Hematopoietic multipotent progenitor cell treated with erythropoietin and hydrocortisone succinate and interleukin-3 and kit ligand, for 4 days (in vitro differentiated cells): ENCODE results near the gene CCDC107.
"Not testable (repeated sequence)": the region's sequence is repeated elsewhere in the genome, so short reads cannot be mapped to it uniquely, and the experiment has no call there.

Experiments
- DNase-seq: peaks from one replicate; pipeline ENCODE4 v3.0.0-alpha.2; 2015

CCDC107 gene

GRCh38 chr9:35638751-35639150 lies 19.3 kb upstream of the CCDC107 start:
- DNase-seq: not testable (repeated sequence)

GRCh38 chr9:35639225-35639624 lies 18.9 kb upstream of the CCDC107 start:
- DNase-seq: not testable (repeated sequence)

- no peak for DNase-seq
Observed at GRCh38 chr9:35639631-35640030, 18.5 kb upstream of the CCDC107 start.

GRCh38 chr9:35640431-35640830 lies 17.7 kb upstream of the CCDC107 start:
- DNase-seq: not testable (repeated sequence)

- peak; percentile 55 for DNase-seq
Observed at GRCh38 chr9:35641478-35641877, 16.6 kb upstream of the CCDC107 start.

GRCh38 chr9:35643046-35643445 lies 15.0 kb upstream of the CCDC107 start:
- no peak for DNase-seq

DNA sequence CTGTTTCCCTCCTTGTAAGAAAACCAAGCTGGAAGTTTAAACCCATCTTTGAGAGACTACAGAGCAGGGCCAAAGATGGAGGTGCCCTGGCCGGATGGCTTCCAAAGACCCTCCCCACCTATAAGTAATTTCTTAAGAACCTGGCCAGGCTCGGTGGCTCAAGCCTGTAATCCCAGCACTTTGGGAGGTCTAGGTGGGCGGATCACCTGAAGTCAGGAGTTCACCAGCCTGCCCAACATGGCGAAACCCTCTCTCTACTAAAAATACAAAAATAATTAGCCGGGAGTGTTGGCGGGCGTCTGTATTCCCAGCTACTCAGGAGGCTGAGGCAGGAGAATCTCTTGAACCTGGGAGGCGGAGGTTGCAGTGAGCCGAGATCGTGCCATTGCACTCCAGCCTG lies 12.4 kb upstream of the CCDC107 start:
- DNase-seq: not testable (repeated sequence)

GRCh38 chr9:35646153-35646532 lies 11.9 kb upstream of the CCDC107 start:
- peak; percentile 54 for DNase-seq

- DNase-seq: peak; percentile 96
Observed at GRCh38 chr9:35646533-35647265, 11.4 kb upstream of the CCDC107 start.

- DNase-seq: peak; percentile 58
Observed at GRCh38 chr9:35649431-35650340, 8.4 kb upstream of the CCDC107 start.

DNA sequence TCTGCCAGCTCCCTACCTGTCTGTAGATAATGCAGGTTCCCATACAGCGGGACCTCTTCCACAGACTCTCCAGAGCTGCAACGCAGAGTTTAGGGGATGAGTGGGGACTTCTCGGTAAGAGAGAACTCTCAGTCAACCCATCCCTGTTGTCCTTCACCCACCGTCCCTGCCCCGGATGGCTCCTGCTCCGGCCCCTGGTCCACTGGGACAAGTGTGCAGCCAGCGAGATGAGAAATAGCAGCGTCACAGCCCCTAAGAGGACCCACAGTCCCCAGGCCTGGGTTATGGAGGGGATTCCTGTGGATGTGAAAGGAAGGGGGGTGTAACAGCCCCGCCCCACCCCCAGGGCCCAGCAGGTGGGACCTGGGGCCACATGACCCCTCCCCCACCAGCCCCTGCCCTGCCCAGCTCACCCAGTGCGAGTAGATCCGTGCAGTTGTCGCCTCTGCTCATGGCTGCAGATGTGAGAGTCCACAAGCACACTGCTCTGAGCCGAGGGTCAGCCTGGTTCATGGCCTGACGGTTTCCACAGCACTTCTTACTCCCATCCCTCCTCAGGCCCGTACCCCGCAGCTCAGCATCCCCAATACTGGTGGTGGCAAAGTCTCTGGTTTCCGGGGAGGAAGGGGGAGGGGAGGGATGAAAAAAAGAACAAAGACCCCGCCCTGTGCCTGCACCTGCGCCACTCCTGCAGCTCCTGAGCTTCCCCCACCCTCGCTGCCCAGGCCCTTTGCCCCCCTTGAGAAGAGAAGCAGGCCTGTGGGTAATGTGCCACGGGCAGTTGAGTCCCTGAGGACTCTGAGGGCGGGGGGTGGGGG lies 7.5 kb upstream of the CCDC107 start, which contains the start of gene SIT1:
TSS of gene SIT1 (minus strand) at position 591 of the 818 bp plus-strand sequence. CDS start at position 513, 78 bp downstream.
- no peak for DNase-seq

DNA sequence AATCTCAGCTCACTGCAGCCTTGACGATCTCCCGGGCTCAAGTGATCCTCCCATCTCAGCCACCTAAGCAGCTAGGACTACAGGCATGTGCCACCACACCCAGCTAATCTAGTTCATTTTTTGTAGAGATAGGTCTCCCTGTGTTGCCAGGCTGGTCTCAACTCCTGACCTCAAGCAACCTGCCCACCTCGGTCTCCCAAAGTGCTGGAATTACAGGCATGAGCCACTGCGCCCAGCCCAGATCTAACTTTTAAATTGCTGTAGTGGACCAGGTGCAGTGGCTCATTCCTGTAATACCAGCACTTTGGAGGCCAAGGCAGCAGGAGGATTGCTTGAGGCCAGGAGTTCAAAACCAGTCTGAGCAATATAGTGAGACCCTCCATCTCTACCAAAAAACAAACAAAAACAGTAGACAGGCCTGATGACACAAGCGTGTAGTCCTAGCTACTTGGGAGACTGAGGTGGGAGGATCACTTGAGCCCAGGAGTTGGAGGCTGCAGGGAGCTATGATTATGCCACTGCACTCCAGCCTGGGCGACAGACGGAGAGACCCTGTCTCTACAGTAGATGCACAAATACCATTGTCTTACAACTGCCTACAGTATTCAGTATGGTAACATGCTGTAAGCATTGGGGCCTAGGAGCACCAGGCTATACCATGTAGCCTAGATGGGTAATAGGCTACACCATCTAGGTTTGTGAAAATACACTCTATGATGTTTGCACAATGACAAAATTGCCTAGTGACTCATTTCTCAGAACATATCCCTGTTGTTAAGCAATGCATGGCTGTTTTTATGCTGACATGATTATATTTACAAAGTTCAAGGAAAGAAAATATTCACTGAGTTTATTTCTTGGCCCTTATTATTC lies 5.9 kb upstream of the CCDC107 start:
- DNase-seq: peak; percentile 31

- no peak for DNase-seq
Observed at GRCh38 chr9:35652829-35653209, 5.3 kb upstream of the CCDC107 start.

- no peak for DNase-seq
Observed at GRCh38 chr9:35653611-35654010, 4.5 kb upstream of the CCDC107 start.

DNA sequence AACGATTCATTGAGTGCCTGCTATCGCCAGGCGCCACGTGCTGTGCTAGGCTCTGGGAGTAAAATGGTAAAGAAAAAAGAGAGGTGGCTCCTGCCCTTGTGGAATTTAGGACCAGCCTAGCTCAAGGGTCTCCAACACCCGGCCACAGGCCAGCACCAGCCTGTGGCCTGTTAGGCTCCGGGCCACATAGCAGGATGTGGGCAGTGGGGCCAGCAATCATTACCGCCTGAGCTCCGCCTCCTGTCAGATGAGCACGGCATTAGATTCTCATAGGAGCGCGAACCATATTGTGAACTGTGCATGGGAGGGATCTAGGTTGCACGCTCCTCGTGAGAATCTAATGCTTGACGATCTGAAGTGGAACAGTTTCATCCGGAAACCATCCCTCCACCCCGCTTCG lies 1.7 kb upstream of the CCDC107 start:
- peak; percentile 60 for DNase-seq

DNA sequence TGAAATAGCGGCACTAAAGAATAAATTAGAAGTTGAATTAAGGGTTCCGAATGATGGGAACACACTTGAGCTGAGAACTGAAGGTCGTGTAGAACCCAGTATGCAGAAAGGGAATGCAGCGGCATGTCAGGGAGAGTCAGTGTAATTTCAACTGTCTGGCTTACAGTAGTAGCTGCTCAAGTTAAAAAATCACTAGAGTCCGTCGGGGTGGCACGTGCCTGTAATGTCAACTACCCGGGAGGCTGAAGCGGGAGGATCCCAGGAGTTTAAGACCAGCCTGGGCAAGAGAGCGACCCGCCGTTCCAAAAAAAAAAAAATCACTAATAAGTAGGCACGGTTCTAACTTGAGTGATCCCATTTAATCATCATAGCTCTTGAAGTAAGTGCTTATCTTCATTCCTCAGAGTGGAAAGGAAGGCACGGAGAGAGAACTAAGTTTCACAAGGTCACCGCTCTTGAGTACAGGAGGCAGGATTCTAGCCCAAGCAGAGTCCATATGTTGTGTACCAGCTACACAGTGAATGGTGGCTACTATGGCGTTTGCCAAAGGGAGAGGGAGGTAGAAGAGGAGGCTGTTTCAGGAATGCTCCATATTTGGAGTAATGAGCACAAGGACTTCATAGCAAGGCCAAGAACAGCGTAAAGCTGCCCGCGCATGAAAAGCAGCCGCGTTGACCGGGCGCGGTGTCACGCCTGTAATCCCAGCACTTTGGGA lies 1.1 kb upstream of the CCDC107 start:
- DNase-seq: peak; percentile 60

DNA sequence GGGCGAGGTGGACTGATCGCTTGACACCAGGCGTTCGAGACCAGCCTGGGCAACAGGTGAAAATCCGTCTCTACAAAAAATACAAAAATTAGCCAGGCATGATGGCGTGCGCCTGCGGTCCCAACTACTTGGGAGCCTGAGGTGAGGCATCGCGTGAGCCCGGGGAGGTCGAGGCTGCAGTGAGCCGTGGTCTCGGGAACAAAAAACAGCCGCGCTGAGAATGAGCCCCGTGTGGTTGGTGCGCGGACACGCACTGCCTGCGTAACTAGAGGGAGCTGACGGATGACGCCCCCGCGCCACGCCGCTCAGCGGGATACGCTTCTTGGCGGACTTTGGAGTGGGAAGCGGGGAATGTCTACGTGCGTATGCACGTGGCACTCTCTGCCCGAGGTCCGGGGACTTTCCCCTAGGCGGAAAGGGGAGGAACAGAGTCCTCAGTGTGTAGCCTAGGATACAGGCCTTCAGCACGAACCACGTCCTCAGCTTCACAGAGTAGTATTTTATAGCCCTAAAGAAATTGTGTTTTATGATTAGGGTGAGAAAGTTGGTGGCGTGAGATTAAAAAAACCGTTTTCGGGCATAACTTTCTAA lies 451 bp upstream of the CCDC107 start, which contains the start of gene RMRP:
TSS of gene RMRP (minus strand) at position 474 of the 591 bp plus-strand sequence.
- DNase-seq: peak; percentile 99

- DNase-seq: peak; percentile 63
Observed at GRCh38 chr9:35658968-35659220, 802 bp downstream of the CCDC107 start.

- DNase-seq: no peak
Observed at GRCh38 chr9:35659340-35659739, 1.2 kb downstream of the CCDC107 start.

GRCh38 chr9:35660966-35661415 lies 2.9 kb downstream of the CCDC107 start:
- peak; percentile 44 for DNase-seq

- DNase-seq: no peak
Observed at GRCh38 chr9:35661756-35662350, 3.8 kb downstream of the CCDC107 start.
